GM21619 (cell line): ENCODE measurements around the gene PAX6.

Experiments
- ATAC-seq: cut with Tn5 transposase; IDR thresholded peaks from one replicate; pipeline ENCODE4 v1.9.1; 2021; ENCODE audit not compliant: unreplicated experiment

PAX6 gene

GRCh38 chr11:31822927-31823643, 12.0 kb upstream of the PAX6 start:
- ATAC-seq = no peak

GRCh38 chr11:31822175-31822926, 11.2 kb upstream of the PAX6 start:
- no peak for ATAC-seq

- no peak for ATAC-seq
These were observed 10.6 kb upstream of the PAX6 start for GRCh38 chr11:31821766-31822165.

- no peak for ATAC-seq
These were observed 10.2 kb upstream of the PAX6 start for GRCh38 chr11:31821235-31821764.

GRCh38 chr11:31820438-31820818, 9.3 kb upstream of the PAX6 start:
- ATAC-seq = no peak

- no peak for ATAC-seq
These were observed 8.7 kb upstream of the PAX6 start for GRCh38 chr11:31819621-31820437.

GRCh38 chr11:31818874-31819331, 7.8 kb upstream of the PAX6 start:
- no peak for ATAC-seq

GRCh38 chr11:31818425-31818755, 7.3 kb upstream of the PAX6 start:
- no peak for ATAC-seq

GRCh38 chr11:31817621-31818424, 6.7 kb upstream of the PAX6 start:
- no peak for ATAC-seq

GRCh38 chr11:31817054-31817620, 6.0 kb upstream of the PAX6 start:
- no peak for ATAC-seq

GRCh38 chr11:31816468-31817053, 5.4 kb upstream of the PAX6 start:
- no peak for ATAC-seq

- no peak for ATAC-seq
These were observed 4.8 kb upstream of the PAX6 start for GRCh38 chr11:31815711-31816467.

GRCh38 chr11:31814176-31814868, 3.2 kb upstream of the PAX6 start:
- no peak for ATAC-seq

GRCh38 chr11:31813391-31814175, 2.5 kb upstream of the PAX6 start:
- ATAC-seq = no peak

GRCh38 chr11:31812383-31813381, 1.6 kb upstream of the PAX6 start:
- ATAC-seq = no peak

- no peak for ATAC-seq
These were observed 1.0 kb downstream of the PAX6 start for GRCh38 chr11:31809857-31810778.
